ENCODE measurements around the gene PTPN23.
"Not testable (repeated sequence)": the region's sequence is repeated elsewhere in the genome, so short reads cannot be mapped to it uniquely, and the experiment has no call there.

The PTPN23 gene

GRCh38 chr3:47380601-47381316 is at the start of gene PTPN23:
PTPN23 (plus strand) TSS chr3:47381021; CDS start chr3:47381097, 76 bp downstream.
- DNase-seq (ENCODE audit: low read depth, low spot score): peak; percentile 100

- DNase-seq (ENCODE audit: low read depth, low spot score): no peak
These were observed 46.9 kb upstream of the PTPN23 start for GRCh38 chr3:47333907-47334306.

- no peak for DNase-seq (ENCODE audit: low read depth, low spot score)
These were observed 43.2 kb upstream of the PTPN23 start for GRCh38 chr3:47337656-47338055.

GRCh38 chr3:47339951-47340350 is 40.9 kb upstream of the PTPN23 start:
- no peak for DNase-seq (ENCODE audit: low read depth, low spot score)

GRCh38 chr3:47340866-47341265 is 40.0 kb upstream of the PTPN23 start:
- DNase-seq (ENCODE audit: low read depth, low spot score): no peak

GRCh38 chr3:47342151-47342550 is 38.7 kb upstream of the PTPN23 start:
- no peak for DNase-seq (ENCODE audit: low read depth, low spot score)

GRCh38 chr3:47342812-47343211 is 38.0 kb upstream of the PTPN23 start:
- DNase-seq (ENCODE audit: low read depth, low spot score): no peak

GRCh38 chr3:47343471-47343971 is 37.3 kb upstream of the PTPN23 start:
- no peak for DNase-seq (ENCODE audit: low read depth, low spot score)

GRCh38 chr3:47344971-47345370 is 35.9 kb upstream of the PTPN23 start:
- DNase-seq (ENCODE audit: low read depth, low spot score): no peak

- peak; percentile 28 for DNase-seq (ENCODE audit: low read depth, low spot score)
These were observed 33.5 kb upstream of the PTPN23 start for GRCh38 chr3:47347217-47347801.

- DNase-seq (ENCODE audit: low read depth, low spot score): no peak
These were observed 32.2 kb upstream of the PTPN23 start for GRCh38 chr3:47348411-47349154.

GRCh38 chr3:47355010-47355409 is 25.8 kb upstream of the PTPN23 start:
- no peak for DNase-seq (ENCODE audit: low read depth, low spot score)

- no peak for DNase-seq (ENCODE audit: low read depth, low spot score)
These were observed 24.6 kb upstream of the PTPN23 start for GRCh38 chr3:47356201-47356600.

GRCh38 chr3:47359323-47359722 is 21.5 kb upstream of the PTPN23 start:
- peak; percentile 66 for DNase-seq (ENCODE audit: low read depth, low spot score)

- DNase-seq (ENCODE audit: low read depth, low spot score): peak; percentile 8
These were observed 20.7 kb upstream of the PTPN23 start for GRCh38 chr3:47360110-47360517.

- no peak for DNase-seq (ENCODE audit: low read depth, low spot score)
These were observed 18.1 kb upstream of the PTPN23 start for GRCh38 chr3:47362701-47363100.

- no peak for DNase-seq (ENCODE audit: low read depth, low spot score)
These were observed 15.3 kb upstream of the PTPN23 start for GRCh38 chr3:47365213-47366153.

GRCh38 chr3:47366833-47367232 is 14.0 kb upstream of the PTPN23 start:
- DNase-seq (ENCODE audit: low read depth, low spot score): no peak

- DNase-seq (ENCODE audit: low read depth, low spot score): no peak
These were observed 13.2 kb upstream of the PTPN23 start for GRCh38 chr3:47367631-47368030.

GRCh38 chr3:47370020-47370419 is 10.8 kb upstream of the PTPN23 start:
- DNase-seq (ENCODE audit: low read depth, low spot score): not testable (repeated sequence)

All from ELF-1 (cell line).